Endothelial cell (in vitro differentiated cells): Measurements from ENCODE around the gene PROKR2. TPM values are rescaled to one million over a fixed set of nuclear protein-coding genes. Genes with fewer than 3 reads are reported as not detected.

Source experiments
- DNase-seq: peaks from one replicate; pipeline ENCODE4 v3.0.0; 2021; ENCODE audit warnings: low spot score
- H3K27ac Mint-ChIP-seq: one replicate; pipeline ENCODE4 v1.8.0; 2021; ENCODE audit warnings: mixed read lengths, inconsistent platforms; ENCODE audit not compliant: unreplicated experiment
- H3K27me3 Mint-ChIP-seq: one replicate; pipeline ENCODE4 v1.8.0; 2021; ENCODE audit warnings: mild to moderate bottlenecking, moderate library complexity, mixed read lengths, inconsistent platforms; ENCODE audit not compliant: unreplicated experiment
- H3K36me3 Mint-ChIP-seq: one replicate; pipeline ENCODE4 v1.8.0; 2021; ENCODE audit warnings: mild to moderate bottlenecking, low read depth, mixed read lengths, inconsistent platforms; ENCODE audit not compliant: unreplicated experiment
- H3K4me1 Mint-ChIP-seq: one replicate; pipeline ENCODE4 v1.8.0; 2021; ENCODE audit warnings: mild to moderate bottlenecking, mixed read lengths, inconsistent platforms; ENCODE audit not compliant: unreplicated experiment
- H3K4me3 Mint-ChIP-seq: one replicate; pipeline ENCODE4 v1.8.0; 2021; ENCODE audit warnings: mild to moderate bottlenecking, mixed read lengths, inconsistent platforms; ENCODE audit not compliant: unreplicated experiment
- H3K9me3 Mint-ChIP-seq: one replicate; pipeline ENCODE4 v1.8.0; 2021; ENCODE audit warnings: mixed read lengths, inconsistent platforms; ENCODE audit not compliant: unreplicated experiment
- CTCF ChIP-seq: fragments of 200-600 bp; sonication (generic); IDR thresholded peaks from one replicate; pipeline ENCODE4 v1.5.0; 2021; ENCODE audit warnings: antibody characterized with exemption; ENCODE audit not compliant: unreplicated experiment
- total RNA-seq: library from RNA; stranded (reverse); fragmentation: NEBNext Ultra II Directional; extraction: Animal tissue kit (Norgen Biotek cat#: 25700); gene quantifications from one replicate; pipeline ENCODE4 v1.2.1, GENCODE V29; 2021; ENCODE audit not compliant: unreplicated experiment

Gene PROKR2
- total RNA-seq, 1 donor from 2014 or later: not detected

DNA sequence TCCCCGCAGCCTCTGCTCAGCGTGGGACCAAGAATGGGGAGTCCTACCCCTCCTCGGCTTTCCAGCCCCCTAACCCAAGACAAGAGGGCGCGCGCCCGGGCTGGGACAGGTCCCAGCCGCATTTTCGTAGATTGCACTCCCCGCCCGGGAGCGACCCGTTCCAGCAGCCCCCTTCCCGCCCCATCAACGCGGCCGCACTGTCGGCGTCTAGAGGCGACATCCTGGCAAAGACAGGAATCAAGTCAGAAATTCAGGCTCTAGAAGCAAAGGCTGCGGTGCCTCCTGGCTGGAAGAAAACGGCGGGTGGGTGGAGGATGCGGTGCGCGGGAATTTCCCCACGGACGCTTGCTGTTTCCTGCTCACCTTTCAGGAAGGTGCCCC, 957 bp downstream of the PROKR2 start:
- Mint-ChIP-seq H3K36me3 (peaks cover 2% of the 10 kb centered on the region), H3K4me1 (peaks cover 3% of the 10 kb centered on the region), H3K27ac (no peak overlapping the region), H3K9me3 (no peaks in the 10 kb centered on the region), H3K4me3 (no peak overlapping the region), H3K27me3 (peaks cover 26% of the 10 kb centered on the region)
- no peak for TF ChIP-seq CTCF
- no peak for DNase-seq

DNA sequence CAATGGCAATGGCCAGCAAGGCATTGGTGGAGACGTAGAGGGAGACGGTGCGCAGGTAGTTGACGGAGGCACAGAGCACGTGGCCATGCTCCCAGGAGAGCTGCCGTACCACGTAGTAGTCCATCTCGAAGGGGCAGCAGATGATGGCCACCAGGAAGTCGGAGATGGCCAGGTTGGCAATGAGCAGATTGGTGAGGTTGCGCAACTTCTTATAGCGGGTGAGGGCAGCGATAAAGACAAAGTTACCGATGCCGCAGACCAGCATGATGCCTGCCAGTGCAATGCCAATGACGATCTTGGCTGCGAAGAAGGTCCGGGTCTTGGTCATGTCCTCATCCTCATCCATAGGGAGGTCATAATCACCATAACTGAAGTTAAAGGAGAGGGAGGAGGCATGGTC, 2.8 kb downstream of the PROKR2 start:
- peaks cover 5% of the 10 kb centered on the region for H3K9me3 Mint-ChIP-seq
- H3K27me3 Mint-ChIP-seq: peaks cover 26% of the 10 kb centered on the region
- H3K27ac Mint-ChIP-seq: no peak overlapping the region
- peak overlapping the region; percentile 16 for H3K4me3 Mint-ChIP-seq
- peaks cover 2% of the 10 kb centered on the region for H3K36me3 Mint-ChIP-seq
- no peak for TF ChIP-seq CTCF
- no peak for DNase-seq
- peaks cover 3% of the 10 kb centered on the region for H3K4me1 Mint-ChIP-seq

- Mint-ChIP-seq H3K36me3 (peaks cover 2% of the 10 kb centered on the region), H3K4me3 (no peak overlapping the region), H3K27ac (no peak overlapping the region), H3K27me3 (peaks cover 20% of the 10 kb centered on the region), H3K4me1 (peaks cover 3% of the 10 kb centered on the region), H3K9me3 (peaks cover 6% of the 10 kb centered on the region)
- TF ChIP-seq CTCF: no peak
- no peak for DNase-seq
Observed at GRCh38 chr20:5312518-5312917, 4.2 kb downstream of the PROKR2 start.

DNA sequence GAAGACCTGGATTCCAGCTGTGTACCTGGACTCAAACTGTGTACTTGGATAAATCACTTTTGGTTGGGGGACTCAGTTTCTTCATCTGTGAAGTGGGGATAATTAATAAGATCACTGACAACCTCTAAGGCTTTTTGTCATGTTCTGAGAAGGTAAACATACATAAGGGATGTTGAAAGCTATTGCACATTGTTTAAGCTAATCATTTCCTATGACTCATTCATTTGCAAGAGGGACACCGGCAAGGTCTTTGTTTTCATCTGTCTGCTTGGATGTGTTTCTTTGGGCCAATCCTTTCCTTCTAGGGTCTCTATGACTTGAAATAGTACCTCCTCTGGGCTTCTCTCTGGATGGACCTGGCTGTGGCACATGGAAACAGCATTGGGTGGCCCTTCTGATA, 6.8 kb downstream of the PROKR2 start:
- peaks cover 4% of the 10 kb centered on the region for H3K4me1 Mint-ChIP-seq
- H3K27me3 Mint-ChIP-seq: peaks cover 8% of the 10 kb centered on the region
- H3K36me3 Mint-ChIP-seq: peaks cover 2% of the 10 kb centered on the region
- H3K9me3 Mint-ChIP-seq: peaks cover 13% of the 10 kb centered on the region
- H3K4me3 Mint-ChIP-seq: peak overlapping the region; percentile 12
- H3K27ac Mint-ChIP-seq: no peak overlapping the region
- no peak for TF ChIP-seq CTCF
- no peak for DNase-seq

DNA sequence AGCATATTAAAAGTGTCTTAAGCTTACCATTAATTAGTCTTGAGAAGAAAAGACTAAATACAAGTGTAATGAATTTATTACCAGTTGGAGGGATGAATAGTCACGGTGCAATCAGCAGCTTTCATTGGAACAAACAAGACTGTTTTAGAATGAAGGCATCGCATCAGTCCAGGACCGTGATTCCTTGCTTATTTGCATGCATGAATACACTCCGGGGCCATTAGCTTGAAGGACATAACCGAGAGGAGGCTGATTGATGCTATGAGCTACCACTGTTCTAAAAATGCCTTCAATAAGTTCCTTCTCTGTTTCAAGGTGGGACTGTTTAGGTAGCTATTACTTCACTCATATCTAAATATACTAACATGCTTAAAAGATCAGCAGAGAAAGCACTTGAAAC, 17.9 kb downstream of the PROKR2 start:
- Mint-ChIP-seq H3K27me3 (peaks cover 3% of the 10 kb centered on the region), H3K27ac (no peak overlapping the region), H3K4me1 (no peaks in the 10 kb centered on the region), H3K36me3 (no peaks in the 10 kb centered on the region), H3K9me3 (no peaks in the 10 kb centered on the region), H3K4me3 (no peak overlapping the region)
- no peak for TF ChIP-seq CTCF
- no peak for DNase-seq
